Transverse colon (tissue), 4 donors: ENCODE results near the gene TNS1. TPM values are rescaled to one million over a fixed set of nuclear protein-coding genes. Genes with fewer than 3 reads are reported as not detected.

Source experiments
- DNase-seq: peaks from one replicate; pipeline ENCODE4 v3.0.0-alpha.2; 2019
- H3K27ac ChIP-seq, 4 donors: fragments of 200-600 bp; sonication (generic); 2 replicates each; pipeline ENCODE4 v1.5.1; 2016 to 2018; ENCODE audit warnings: inconsistent platforms in 4 of 4
- H3K27me3 ChIP-seq: fragments of 200-600 bp; sonication (generic); 2 replicates; pipeline ENCODE4 v1.5.1; 2017; ENCODE audit warnings: inconsistent platforms
- H3K36me3 ChIP-seq, 4 donors: fragments of 200-600 bp; sonication (generic); 2 replicates each; pipeline ENCODE4 v1.5.1; 2017 to 2019; ENCODE audit warnings: inconsistent platforms in 4 of 4
- H3K4me1 ChIP-seq, 4 donors: fragments of 200-600 bp; sonication (generic); 2 replicates each; pipeline ENCODE4 v1.5.1; 2017 to 2020; ENCODE audit warnings: inconsistent platforms in 4 of 4
- H3K4me3 ChIP-seq, 4 donors: fragments of 200-600 bp; sonication (generic); 1 replicate in 1 of 4; 2 replicates in 3 of 4; pipeline versions ENCODE4 v1.5.1 to v1.6.1; 2017 to 2019; ENCODE audit warnings: inconsistent platforms in 4 of 4
- H3K9me3 ChIP-seq, 2 donors: fragments of 200-600 bp; sonication (generic); 2 replicates each; pipeline ENCODE4 v1.5.1; 2017 to 2019; ENCODE audit warnings: inconsistent platforms in 2 of 2
- CTCF ChIP-seq, 5 experiments: fragments of 200-600 bp in 3 of 5; fragments of 450-650 bp in 2 of 5; sonication (generic) in 3 of 5; IDR thresholded peaks; 1 replicate in 2 of 5; 2 replicates in 3 of 5; pipeline ENCODE4 v1.5.1; 2016 to 2017; ENCODE audit warnings: antibody characterized with exemption in 5 of 5, inconsistent platforms in 3 of 5, mild to moderate bottlenecking in 2 of 5, moderate library complexity in 1 of 5
- EP300 ChIP-seq: sonication (generic); formaldehyde crosslinking; IDR thresholded peaks from one replicate; pipeline ENCODE4 v1.6.1; 2017; ENCODE audit warnings: antibody characterized with exemption, low read depth
- POLR2A ChIP-seq: fragments of 450-650 bp; IDR thresholded peaks from one replicate; pipeline ENCODE4 v1.6.1; 2016; ENCODE audit warnings: antibody characterized with exemption, mild to moderate bottlenecking, moderate library complexity
- POLR2AphosphoS5 ChIP-seq, 3 donors: sonication (generic); formaldehyde crosslinking; IDR thresholded peaks; one replicate each; pipeline ENCODE4 v1.6.1; 2016; ENCODE audit warnings: antibody characterized with exemption in 3 of 3
- WGBS, 2 donors: methylation state at CpG; one replicate each; pipeline ENCODE4 v1.1.5; 2018; ENCODE audit warnings: low coverage in 1 of 2; 5-methylcytosine and 5-hydroxymethylcytosine counted together
- in situ Hi-C, 4 donors: fragments of 200-750 bp; cut with MboI; loops; one replicate each; pipeline versions ENCODE4 v1.15.0 to v1.15.1; 2017; ENCODE audit warnings: low sequenced_read_pairs in 3 of 4, low pct_ligation_motif_present in 1 of 4, low pct_unique_long_range_greater_than_20kb in 1 of 4
- intact Hi-C: fragments of 100-400 bp; cut with DNase I; formaldehyde crosslinking; loops from one replicate; pipeline ENCODE4 v1.15.1; 2023; ENCODE audit warnings: low total_unique reads
- total RNA-seq, 4 donors: library from RNA; depleted of rRNA; stranded (reverse); fragments of >200 nt; gene quantifications; one replicate each; pipeline ENCODE4 v1.1.0, GENCODE V29; 2016

Gene TNS1
- total RNA-seq, 4 donors from 2014 or later, result 101 to 487 (median 231) TPM

DNA sequence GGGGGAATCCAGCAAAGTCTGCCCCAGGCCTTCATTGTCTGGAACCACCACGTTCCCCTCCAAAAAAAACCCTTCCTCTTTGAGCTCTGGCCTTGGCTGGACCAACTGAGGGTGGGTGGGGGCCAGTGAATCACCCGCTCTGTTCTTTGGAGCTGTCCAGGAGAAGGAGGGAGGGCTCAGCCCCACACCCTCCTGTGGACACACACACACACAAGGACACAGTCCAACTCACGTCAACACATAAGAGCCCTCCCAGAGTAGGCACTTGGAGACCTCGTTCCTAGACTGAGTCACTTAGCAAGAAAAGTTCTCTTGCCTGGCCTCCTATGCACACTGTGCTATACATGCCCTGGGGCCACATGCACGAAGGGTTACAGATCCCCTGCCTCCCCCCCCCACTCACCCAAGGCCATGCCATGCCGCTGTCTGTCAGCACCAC is 1.2 kb upstream of the TNS1 start:
- in situ Hi-C loops (loop anchor here in 1 of 4 donors (25.0 kb wide), 1 partner anchor 217 kb away; no protein-coding TSS in a partner anchor), intact Hi-C loops (loop anchor here (5.0 kb wide), 1 partner anchor 33 kb away; no protein-coding TSS in a partner anchor)
- H3K27me3 ChIP-seq, result peaks cover 15% of the 10 kb centered on the region
- H3K27ac ChIP-seq, result peak overlapping the region; percentile 65 to 77 (median 68)
- 59 to 80% methylated on average over 1 to 6 of the region's 6 CpGs for WGBS, 2 donors
- peak; percentile 53 for DNase-seq
- peaks cover 0 to 22% (median under 1%) of the 10 kb centered on the region in 4 donors for H3K4me1 ChIP-seq
- H3K4me3 ChIP-seq, result no peak overlapping the region
- H3K36me3 ChIP-seq, result no peaks in the 10 kb centered on the region
- no peaks in the 10 kb centered on the region for H3K9me3 ChIP-seq
- TF ChIP-seq EP300, result no peak
- TF ChIP-seq POLR2AphosphoS5 (IDR thresholded peaks at IDR 0.05), result peak; percentile 14 to 28 (median 19)
- TF ChIP-seq CTCF (IDR thresholded peaks at IDR 0.05), result no peak
- TF ChIP-seq POLR2A, result no peak

GRCh38 chr2:218003281-218003944 is 618 bp upstream of the TNS1 start:
- Histone ChIP-seq H3K27ac (peak overlapping the region; percentile 65 to 77 (median 68)), H3K4me1 (peaks cover 0 to 22% (median 0%) of the 10 kb centered on the region in 4 donors), H3K9me3 (no peaks in the 10 kb centered on the region), H3K27me3 (peaks cover 9% of the 10 kb centered on the region), H3K36me3 (no peaks in the 10 kb centered on the region), H3K4me3 (no peak overlapping the region)
- in situ Hi-C loops (loop anchor here in 1 of 4 donors (25.0 kb wide), 1 partner anchor 216 kb away; no protein-coding TSS in a partner anchor), intact Hi-C loops (loop anchor here (5.0 kb wide), 1 partner anchor 34 kb away; no protein-coding TSS in a partner anchor)
- no peak for TF ChIP-seq POLR2A
- no peak for TF ChIP-seq EP300
- TF ChIP-seq POLR2AphosphoS5 (IDR thresholded peaks at IDR 0.05), result no peak
- TF ChIP-seq CTCF (IDR thresholded peaks at IDR 0.05), result no peak
- WGBS, 2 donors, result 50 to 63% methylated on average over 4 to 11 of the region's 11 CpGs
- peak; percentile 19 for DNase-seq

- Histone ChIP-seq H3K27me3 (no peaks in the 10 kb centered on the region), H3K27ac (peak overlapping the region; percentile 65 to 77 (median 68)), H3K9me3 (no peaks in the 10 kb centered on the region), H3K4me3 (peak overlapping the region in 3 of 4 donors; percentile 11 to 29 (median 19)), H3K4me1 (peaks cover 0 to 22% (median 0%) of the 10 kb centered on the region in 4 donors), H3K36me3 (no peaks in the 10 kb centered on the region)
- in situ Hi-C loops, result loop anchor here in 1 of 4 donors (25.0 kb wide), 1 partner anchor 215 kb away; no protein-coding TSS in a partner anchor
- no peak for DNase-seq
- TF ChIP-seq CTCF (IDR thresholded peaks at IDR 0.05) (no peak), EP300 (no peak), POLR2AphosphoS5 (IDR thresholded peaks at IDR 0.05) (no peak), POLR2A (no peak)
- intact Hi-C loops, result loop anchor here (5.0 kb wide), 1 partner anchor 35 kb away; no protein-coding TSS in a partner anchor
- WGBS, 2 donors, result 55 to 82% methylated on average over 2 to 12 of the region's 12 CpGs
These were observed 501 bp downstream of the TNS1 start for GRCh38 chr2:218002143-218002844.

DNA sequence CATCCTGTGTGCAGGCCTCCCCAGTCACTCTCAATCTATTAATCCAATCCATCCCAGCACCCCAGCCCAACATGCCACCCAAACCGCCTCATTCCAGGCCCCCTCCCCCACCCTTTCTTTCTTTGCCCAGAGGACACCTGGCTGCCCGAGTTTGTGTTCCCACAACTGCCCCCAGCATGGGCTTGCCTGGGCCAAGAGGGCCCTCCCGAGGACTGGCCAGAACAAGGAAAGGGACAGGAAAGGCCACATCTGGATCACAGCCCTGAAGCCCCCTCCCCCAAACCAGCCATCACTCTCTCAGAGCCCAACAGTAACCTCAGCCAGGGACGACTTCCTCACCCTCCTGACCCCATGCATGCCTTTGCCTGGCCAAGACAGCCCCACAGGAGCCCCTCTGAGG is 1.2 kb downstream of the TNS1 start:
- no peak for DNase-seq
- intact Hi-C loops, result loop anchor here (5.0 kb wide), 1 partner anchor 36 kb away; no protein-coding TSS in a partner anchor
- H3K27ac ChIP-seq, result peak overlapping the region; percentile 65 to 77 (median 68)
- 50% methylated on average over 4 of the region's 4 CpGs; no CpG with 5 or more reads in 1 of the 2 donors for WGBS, 2 donors
- no peaks in the 10 kb centered on the region for H3K36me3 ChIP-seq
- H3K27me3 ChIP-seq, result no peaks in the 10 kb centered on the region
- no peak for TF ChIP-seq CTCF (IDR thresholded peaks at IDR 0.05)
- TF ChIP-seq POLR2A, result no peak
- no peak for TF ChIP-seq EP300
- TF ChIP-seq POLR2AphosphoS5 (IDR thresholded peaks at IDR 0.05), result no peak
- no peaks in the 10 kb centered on the region for H3K9me3 ChIP-seq
- H3K4me3 ChIP-seq, result peak overlapping the region in 2 of 4 donors; percentile 19 to 29
- H3K4me1 ChIP-seq, result peaks cover 0 to 22% (median 0%) of the 10 kb centered on the region in 4 donors
- in situ Hi-C loops, result loop anchor here in 1 of 4 donors (25.0 kb wide), 1 partner anchor 214 kb away; no protein-coding TSS in a partner anchor
